ENCODE results near the gene MS4A14.
"Not testable (repeated sequence)": the region's sequence is repeated elsewhere in the genome, so short reads cannot be mapped to it uniquely, and the experiment has no call there.

The MS4A14 gene

GRCh38 chr11:60420015-60420414, 23.8 kb downstream of the MS4A14 start:
- ATAC-seq (ENCODE audit: low read depth) = no peak
- H3K27me3 Mint-ChIP-seq = no peaks in the 10 kb centered on the region
- no peak for DNase-seq (ENCODE audit: low spot score in 2 of 2)
- no peak overlapping the region for H3K27ac Mint-ChIP-seq
- peaks cover 11% of the 10 kb centered on the region for H3K36me3 Mint-ChIP-seq
- H3K9me3 Mint-ChIP-seq = peaks cover 5% of the 10 kb centered on the region
- H3K4me1 Mint-ChIP-seq = peaks cover 16% of the 10 kb centered on the region
- H3K4me3 Mint-ChIP-seq = no peak overlapping the region

GRCh38 chr11:60422609-60423008, 26.4 kb downstream of the MS4A14 start:
- Mint-ChIP-seq H3K36me3 (peaks cover 5% of the 10 kb centered on the region), H3K27me3 (no peaks in the 10 kb centered on the region)

GRCh38 chr11:60428517-60428916, 32.3 kb downstream of the MS4A14 start:
- no peak for DNase-seq (ENCODE audit: low spot score in 2 of 2)
- Mint-ChIP-seq H3K27me3 (no peaks in the 10 kb centered on the region), H3K4me3 (no peak overlapping the region), H3K27ac (no peak overlapping the region), H3K36me3 (no peaks in the 10 kb centered on the region), H3K4me1 (peaks cover 8% of the 10 kb centered on the region), H3K9me3 (no peaks in the 10 kb centered on the region)
- ATAC-seq (ENCODE audit: low read depth) = no peak

More at GRCh38 chr11:60422609-60423008, 26.4 kb downstream of the MS4A14 start:
- DNase-seq (ENCODE audit: low spot score in 2 of 2) = no peak
- H3K27ac Mint-ChIP-seq = no peak overlapping the region
- peaks cover 5% of the 10 kb centered on the region for H3K9me3 Mint-ChIP-seq
- ATAC-seq (ENCODE audit: low read depth) = no peak
- H3K4me3 Mint-ChIP-seq = no peak overlapping the region
- H3K4me1 Mint-ChIP-seq = peaks cover 8% of the 10 kb centered on the region

- ATAC-seq (ENCODE audit: low read depth) = no peak
- H3K9me3 Mint-ChIP-seq = no peaks in the 10 kb centered on the region
Observed at GRCh38 chr11:60429272-60429671, 33.0 kb downstream of the MS4A14 start, which contains the start of gene MS4A5. Gene MS4A5 (plus strand): TSS chr11:60429572. CDS start chr11:60429675, 103 bp downstream.

GRCh38 chr11:60431251-60431650, 35.0 kb downstream of the MS4A14 start:
- ATAC-seq (ENCODE audit: low read depth) (no peak), DNase-seq (ENCODE audit: low spot score in 2 of 2) (no peak)
- H3K4me3 Mint-ChIP-seq = no peak overlapping the region
- H3K27me3 Mint-ChIP-seq = no peaks in the 10 kb centered on the region
- no peak overlapping the region for H3K27ac Mint-ChIP-seq
- no peaks in the 10 kb centered on the region for H3K36me3 Mint-ChIP-seq
- H3K4me1 Mint-ChIP-seq = peaks cover 13% of the 10 kb centered on the region
- no peaks in the 10 kb centered on the region for H3K9me3 Mint-ChIP-seq

More at GRCh38 chr11:60429272-60429671, 33.0 kb downstream of the MS4A14 start, which contains the start of gene MS4A5:
- Mint-ChIP-seq H3K4me1 (peaks cover 13% of the 10 kb centered on the region), H3K36me3 (no peaks in the 10 kb centered on the region), H3K27ac (no peak within 1 kb of the TSS), H3K4me3 (no peak within 1 kb of the TSS), H3K27me3 (no peaks in the 10 kb centered on the region)
- DNase-seq (ENCODE audit: low spot score in 2 of 2) = no peak

- no peaks in the 10 kb centered on the region for H3K9me3 Mint-ChIP-seq
Observed at GRCh38 chr11:60433401-60433800, 37.1 kb downstream of the MS4A14 start.

GRCh38 chr11:60447070-60447469, 50.8 kb downstream of the MS4A14 start:
- ATAC-seq (ENCODE audit: low read depth) (no peak), DNase-seq (ENCODE audit: low spot score in 2 of 2) (no peak)
- peak overlapping the region; percentile 54 for H3K4me3 Mint-ChIP-seq
- H3K9me3 Mint-ChIP-seq = no peaks in the 10 kb centered on the region
- H3K27ac Mint-ChIP-seq = peak overlapping the region; percentile 11
- H3K27me3 Mint-ChIP-seq = no peaks in the 10 kb centered on the region
- no peaks in the 10 kb centered on the region for H3K36me3 Mint-ChIP-seq
- peaks cover 33% of the 10 kb centered on the region for H3K4me1 Mint-ChIP-seq

More at GRCh38 chr11:60433401-60433800, 37.1 kb downstream of the MS4A14 start:
- DNase-seq (ENCODE audit: low spot score in 2 of 2) = no peak
- Mint-ChIP-seq H3K36me3 (no peaks in the 10 kb centered on the region), H3K4me1 (peaks cover 13% of the 10 kb centered on the region), H3K27me3 (no peaks in the 10 kb centered on the region), H3K27ac (no peak overlapping the region), H3K4me3 (no peak overlapping the region)
- ATAC-seq (ENCODE audit: low read depth) = no peak

GRCh38 chr11:60447846-60448245, 51.6 kb downstream of the MS4A14 start:
- no peak for ATAC-seq (ENCODE audit: low read depth)
- Mint-ChIP-seq H3K4me3 (no peak overlapping the region), H3K9me3 (no peaks in the 10 kb centered on the region), H3K36me3 (no peaks in the 10 kb centered on the region), H3K27ac (peak overlapping the region; percentile 11), H3K4me1 (peaks cover 30% of the 10 kb centered on the region), H3K27me3 (no peaks in the 10 kb centered on the region)
- DNase-seq (ENCODE audit: low spot score in 2 of 2) = no peak

- DNase-seq (ENCODE audit: low spot score in 2 of 2); H3K9me3 Mint-ChIP-seq; H3K36me3 Mint-ChIP-seq; ATAC-seq (ENCODE audit: low read depth); H3K27ac Mint-ChIP-seq; H3K4me3 Mint-ChIP-seq; H3K27me3 Mint-ChIP-seq: not testable (repeated sequence)
- peaks cover 35% of the 10 kb centered on the region for H3K4me1 Mint-ChIP-seq
Observed at GRCh38 chr11:60451185-60451584, 54.9 kb downstream of the MS4A14 start.

- peaks cover 35% of the 10 kb centered on the region for H3K4me1 Mint-ChIP-seq
- no peaks in the 10 kb centered on the region for H3K9me3 Mint-ChIP-seq
- no peak for DNase-seq (ENCODE audit: low spot score in 2 of 2)
- H3K27me3 Mint-ChIP-seq = no peaks in the 10 kb centered on the region
- ATAC-seq (ENCODE audit: low read depth) = no peak
- H3K36me3 Mint-ChIP-seq = peaks cover 27% of the 10 kb centered on the region
- peak overlapping the region; percentile 95 for H3K27ac Mint-ChIP-seq
- peak overlapping the region; percentile 52 for H3K4me3 Mint-ChIP-seq
Observed at GRCh38 chr11:60454212-60454611, 58.0 kb downstream of the MS4A14 start.

- peak; percentile 85 for ATAC-seq (ENCODE audit: low read depth)
- H3K4me3 Mint-ChIP-seq = peak within 1 kb of the TSS; percentile 94
- H3K9me3 Mint-ChIP-seq = no peaks in the 10 kb centered on the region
- no peaks in the 10 kb centered on the region for H3K27me3 Mint-ChIP-seq
- H3K36me3 Mint-ChIP-seq = peaks cover 33% of the 10 kb centered on the region
- H3K27ac Mint-ChIP-seq = peak within 1 kb of the TSS; percentile 95
- H3K4me1 Mint-ChIP-seq = peaks cover 41% of the 10 kb centered on the region
- peak; percentile 65 to 88 for DNase-seq (ENCODE audit: low spot score in 2 of 2)
Observed at GRCh38 chr11:60455531-60456042, 59.3 kb downstream of the MS4A14 start, which contains the start of gene MS4A1. Gene MS4A1 (plus strand): TSS chr11:60455847. CDS start chr11:60462375, 6,528 bp downstream.

- H3K4me1 Mint-ChIP-seq = peaks cover 54% of the 10 kb centered on the region
- H3K27me3 Mint-ChIP-seq = no peaks in the 10 kb centered on the region
- H3K9me3 Mint-ChIP-seq = no peaks in the 10 kb centered on the region
- ATAC-seq (ENCODE audit: low read depth) (peak; percentile 18), DNase-seq (ENCODE audit: low spot score in 2 of 2) (no peak)
- H3K36me3 Mint-ChIP-seq = peaks cover 37% of the 10 kb centered on the region
- H3K4me3 Mint-ChIP-seq = peak overlapping the region; percentile 94
- peak overlapping the region; percentile 95 for H3K27ac Mint-ChIP-seq
Observed at GRCh38 chr11:60457576-60457975, 61.3 kb downstream of the MS4A14 start.

GRCh38 chr11:60459345-60459744, 63.1 kb downstream of the MS4A14 start:
- H3K27ac Mint-ChIP-seq = peak overlapping the region; percentile 95
- H3K4me1 Mint-ChIP-seq = peaks cover 58% of the 10 kb centered on the region

More at GRCh38 chr11:60459345-60459744, 63.1 kb downstream of the MS4A14 start:
- Mint-ChIP-seq H3K9me3 (no peaks in the 10 kb centered on the region), H3K36me3 (peaks cover 52% of the 10 kb centered on the region), H3K27me3 (no peaks in the 10 kb centered on the region), H3K4me3 (peak overlapping the region; percentile 92)
- DNase-seq (ENCODE audit: low spot score in 2 of 2) (no peak), ATAC-seq (ENCODE audit: low read depth) (peak; percentile 23)

Data from memory B cell (primary cell).